Measurements from ENCODE around the gene CKM. TPM values are rescaled to one million over a fixed set of nuclear protein-coding genes. Genes with fewer than 3 reads are reported as not detected.

Gene CKM
- total RNA-seq, 1 donor from 2014 or later, result not detected

- Mint-ChIP-seq H3K9me3 (ENCODE audit: unreplicated experiment) (no peaks in the 10 kb centered on the region), H3K36me3 (ENCODE audit: low read depth, unreplicated experiment) (peaks cover 5% of the 10 kb centered on the region), H3K4me3 (ENCODE audit: unreplicated experiment) (no peak overlapping the region), H3K4me1 (ENCODE audit: low read depth, unreplicated experiment) (no peaks in the 10 kb centered on the region), H3K27me3 (ENCODE audit: low read depth, unreplicated experiment) (peaks cover 5% of the 10 kb centered on the region), H3K27ac (ENCODE audit: unreplicated experiment) (no peak overlapping the region)
- no peak overlapping the region for H3K4me2 ChIP-seq (ENCODE audit: low read length)
- no peaks in the 10 kb centered on the region for H3K9me3 ChIP-seq (ENCODE audit: insufficient read depth, low read depth, low read length)
- no peaks in the 10 kb centered on the region for H3K4me1 ChIP-seq (ENCODE audit: insufficient read depth, low read length)
- no peak overlapping the region for H3K4me3 ChIP-seq (ENCODE audit: insufficient read depth, low read depth, low read length)
- FAIRE-seq (no peak), DNase-seq (ENCODE audit: low read depth) (no peak)
- no peak overlapping the region for H3K27ac ChIP-seq (ENCODE audit: low read depth, low read length)
- H3K36me3 ChIP-seq (ENCODE audit: insufficient read depth, low read length), result peaks cover 6% of the 10 kb centered on the region
- H2AFZ ChIP-seq (ENCODE audit: low read depth, low read length), result no peak overlapping the region
- H4K20me1 ChIP-seq (ENCODE audit: insufficient read depth, low read length), result peaks cover 10% of the 10 kb centered on the region
- H3K27me3 ChIP-seq (ENCODE audit: insufficient read depth, low read length), result no peaks in the 10 kb centered on the region
- H3K9ac ChIP-seq (ENCODE audit: low read length), result no peak overlapping the region
- TF ChIP-seq EZH2 (IDR thresholded peaks at IDR 0.05; ENCODE audit: insufficient read depth, low read length), result no peak
- H3K79me2 ChIP-seq (ENCODE audit: insufficient read depth, low read length), result no peaks in the 10 kb centered on the region
Measured at GRCh38 chr19:45347570-45348366, 25.1 kb upstream of the CKM start.

DNA sequence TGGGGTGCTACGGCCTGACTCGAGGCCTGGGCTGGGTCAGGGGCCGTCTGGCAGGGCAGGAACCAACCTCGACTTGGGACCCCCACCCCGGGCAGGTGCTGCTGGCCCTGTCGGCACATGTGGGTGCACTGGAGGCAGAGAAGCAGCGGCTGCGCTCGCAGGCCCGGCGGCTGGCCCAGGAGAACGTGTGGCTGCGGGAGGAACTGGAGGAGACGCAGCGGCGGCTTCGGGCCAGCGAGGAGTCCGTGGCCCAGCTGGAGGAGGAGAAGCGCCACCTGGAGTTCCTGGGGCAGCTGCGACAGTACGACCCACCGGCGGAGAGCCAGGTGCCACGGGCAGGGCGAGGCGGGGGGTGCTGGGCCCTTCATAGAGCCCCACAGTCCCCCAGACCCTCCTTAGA is 23.8 kb upstream of the CKM start:
- Histone ChIP-seq H3K36me3 (ENCODE audit: insufficient read depth, low read length) (peaks cover 3% of the 10 kb centered on the region), H2AFZ (ENCODE audit: low read depth, low read length) (no peak overlapping the region), H3K79me2 (ENCODE audit: insufficient read depth, low read length) (no peaks in the 10 kb centered on the region), H4K20me1 (ENCODE audit: insufficient read depth, low read length) (peaks cover 10% of the 10 kb centered on the region), H3K9me3 (ENCODE audit: insufficient read depth, low read depth, low read length) (no peaks in the 10 kb centered on the region), H3K9ac (ENCODE audit: low read length) (no peak overlapping the region), H3K4me1 (ENCODE audit: insufficient read depth, low read length) (no peaks in the 10 kb centered on the region), H3K27ac (ENCODE audit: low read depth, low read length) (no peak overlapping the region), H3K4me3 (ENCODE audit: insufficient read depth, low read depth, low read length) (no peak overlapping the region), H3K27me3 (ENCODE audit: insufficient read depth, low read length) (peaks cover 2% of the 10 kb centered on the region), H3K4me2 (ENCODE audit: low read length) (no peak overlapping the region)
- Mint-ChIP-seq H3K27ac (ENCODE audit: unreplicated experiment) (no peak overlapping the region), H3K36me3 (ENCODE audit: low read depth, unreplicated experiment) (peaks cover 5% of the 10 kb centered on the region), H3K4me3 (ENCODE audit: unreplicated experiment) (no peak overlapping the region), H3K27me3 (ENCODE audit: low read depth, unreplicated experiment) (peaks cover 5% of the 10 kb centered on the region), H3K9me3 (ENCODE audit: unreplicated experiment) (no peaks in the 10 kb centered on the region), H3K4me1 (ENCODE audit: low read depth, unreplicated experiment) (no peaks in the 10 kb centered on the region)
- DNase-seq (ENCODE audit: low read depth) (no peak), FAIRE-seq (no peak)
- TF ChIP-seq EZH2 (IDR thresholded peaks at IDR 0.05; ENCODE audit: insufficient read depth, low read length), result no peak
- TF ChIP-seq CTCF (IDR thresholded peaks at IDR 0.05; ENCODE audit: insufficient read depth, low read depth, low read length), result no peak

DNA sequence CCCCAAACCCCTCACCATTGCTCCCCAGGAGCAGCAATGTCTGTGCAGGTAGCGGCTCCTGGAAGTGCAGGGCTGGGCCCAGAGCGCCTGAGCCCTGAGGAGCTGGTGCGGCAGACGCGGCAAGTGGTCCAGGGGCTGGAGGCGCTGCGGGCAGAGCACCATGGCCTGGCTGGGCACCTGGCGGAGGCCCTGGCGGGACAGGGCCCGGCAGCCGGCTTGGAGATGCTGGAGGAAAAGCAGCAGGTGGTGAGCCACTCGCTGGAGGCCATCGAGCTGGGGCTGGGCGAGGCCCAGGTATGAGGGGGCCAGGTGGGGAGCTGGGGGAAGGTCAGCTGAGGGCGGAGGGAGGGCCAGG is 22.8 kb upstream of the CKM start:
- no peak for FAIRE-seq
- no peak for DNase-seq (ENCODE audit: low read depth)

More for the DNA sequence above, 22.8 kb upstream of the CKM start:
- peaks cover 2% of the 10 kb centered on the region for H3K36me3 Mint-ChIP-seq (ENCODE audit: low read depth, unreplicated experiment)
- Histone ChIP-seq H3K9me3 (ENCODE audit: insufficient read depth, low read depth, low read length) (no peaks in the 10 kb centered on the region), H3K4me3 (ENCODE audit: insufficient read depth, low read depth, low read length) (no peak overlapping the region), H3K79me2 (ENCODE audit: insufficient read depth, low read length) (no peaks in the 10 kb centered on the region), H4K20me1 (ENCODE audit: insufficient read depth, low read length) (peaks cover 10% of the 10 kb centered on the region), H3K27ac (ENCODE audit: low read depth, low read length) (no peak overlapping the region), H3K4me1 (ENCODE audit: insufficient read depth, low read length) (no peaks in the 10 kb centered on the region), H3K36me3 (ENCODE audit: insufficient read depth, low read length) (no peaks in the 10 kb centered on the region), H3K4me2 (ENCODE audit: low read length) (no peak overlapping the region), H2AFZ (ENCODE audit: low read depth, low read length) (no peak overlapping the region), H3K27me3 (ENCODE audit: insufficient read depth, low read length) (peaks cover 3% of the 10 kb centered on the region), H3K9ac (ENCODE audit: low read length) (no peak overlapping the region)
- H3K27me3 Mint-ChIP-seq (ENCODE audit: low read depth, unreplicated experiment), result peaks cover 5% of the 10 kb centered on the region
- H3K4me3 Mint-ChIP-seq (ENCODE audit: unreplicated experiment), result no peak overlapping the region
- H3K27ac Mint-ChIP-seq (ENCODE audit: unreplicated experiment), result no peak overlapping the region
- H3K4me1 Mint-ChIP-seq (ENCODE audit: low read depth, unreplicated experiment), result no peaks in the 10 kb centered on the region
- H3K9me3 Mint-ChIP-seq (ENCODE audit: unreplicated experiment), result no peaks in the 10 kb centered on the region
- TF ChIP-seq EZH2 (IDR thresholded peaks at IDR 0.05; ENCODE audit: insufficient read depth, low read length), result no peak
- TF ChIP-seq CTCF (IDR thresholded peaks at IDR 0.05; ENCODE audit: insufficient read depth, low read depth, low read length), result no peak

Measured in astrocyte (in vitro differentiated cells and primary cell).